ENCODE data around the gene IL31.

Gene IL31

DNA sequence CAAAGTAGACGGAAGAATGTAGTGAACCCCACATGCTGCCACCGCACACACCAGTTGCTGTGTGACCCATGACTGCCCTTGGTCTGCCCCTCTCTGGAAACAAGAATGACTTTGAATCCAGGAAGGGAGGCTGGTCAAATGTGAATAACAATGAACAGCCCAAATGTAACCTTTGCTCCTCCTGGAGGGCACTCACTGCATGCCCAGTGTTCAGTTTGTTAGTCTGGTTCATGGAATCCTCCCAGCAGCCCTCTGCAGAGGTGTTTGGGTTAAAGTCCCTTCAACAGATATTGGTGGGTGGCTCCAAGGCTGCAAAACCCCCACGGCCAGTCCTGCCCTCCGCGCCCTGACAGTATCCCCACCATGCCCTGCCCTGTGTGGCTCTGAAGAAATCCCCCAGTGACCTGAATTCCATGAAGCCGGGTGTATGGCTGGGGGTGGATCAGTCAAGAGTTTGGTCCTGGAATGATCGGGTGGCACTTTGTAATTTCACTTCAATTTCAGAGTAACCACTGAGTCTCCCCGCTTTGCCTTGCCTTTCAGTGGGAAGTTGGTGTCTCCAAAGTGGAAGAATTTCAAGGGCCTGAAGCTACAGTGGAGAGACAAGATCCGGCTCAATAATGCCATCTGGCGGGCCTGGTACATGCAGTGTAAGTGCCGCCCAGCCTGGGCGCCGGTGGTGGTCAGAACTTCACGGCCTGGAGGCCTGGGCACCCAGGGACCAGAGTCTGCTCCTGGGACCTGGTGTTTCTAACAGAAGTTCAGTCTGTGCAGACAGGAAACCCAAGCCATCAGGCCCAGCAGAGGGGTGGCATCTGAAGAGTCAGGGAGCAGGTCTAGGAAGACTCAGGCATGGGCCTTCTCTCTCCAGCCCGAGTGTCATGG, 47.1 kb downstream of the IL31 start:
- H3K27me3 ChIP-seq (ENCODE audit: control insufficient read depth, insufficient read depth, low read length): no peaks in the 10 kb centered on the region
- H3K36me3 ChIP-seq (ENCODE audit: control insufficient read depth, insufficient read depth, low read length): no peaks in the 10 kb centered on the region
- H3K9me3 ChIP-seq (ENCODE audit: control insufficient read depth, low read length): no peaks in the 10 kb centered on the region
- H3K9ac ChIP-seq: no peak overlapping the region
- TF ChIP-seq, protein P1, sequence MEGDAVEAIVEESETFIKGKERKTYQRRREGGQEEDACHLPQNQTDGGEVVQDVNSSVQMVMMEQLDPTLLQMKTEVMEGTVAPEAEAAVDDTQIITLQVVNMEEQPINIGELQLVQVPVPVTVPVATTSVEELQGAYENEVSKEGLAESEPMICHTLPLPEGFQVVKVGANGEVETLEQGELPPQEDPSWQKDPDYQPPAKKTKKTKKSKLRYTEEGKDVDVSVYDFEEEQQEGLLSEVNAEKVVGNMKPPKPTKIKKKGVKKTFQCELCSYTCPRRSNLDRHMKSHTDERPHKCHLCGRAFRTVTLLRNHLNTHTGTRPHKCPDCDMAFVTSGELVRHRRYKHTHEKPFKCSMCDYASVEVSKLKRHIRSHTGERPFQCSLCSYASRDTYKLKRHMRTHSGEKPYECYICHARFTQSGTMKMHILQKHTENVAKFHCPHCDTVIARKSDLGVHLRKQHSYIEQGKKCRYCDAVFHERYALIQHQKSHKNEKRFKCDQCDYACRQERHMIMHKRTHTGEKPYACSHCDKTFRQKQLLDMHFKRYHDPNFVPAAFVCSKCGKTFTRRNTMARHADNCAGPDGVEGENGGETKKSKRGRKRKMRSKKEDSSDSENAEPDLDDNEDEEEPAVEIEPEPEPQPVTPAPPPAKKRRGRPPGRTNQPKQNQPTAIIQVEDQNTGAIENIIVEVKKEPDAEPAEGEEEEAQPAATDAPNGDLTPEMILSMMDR (IDR thresholded peaks at IDR 0.05): no peak
- no peak overlapping the region for H3K4me3 ChIP-seq (ENCODE audit: low read depth, low read length)
- no peak overlapping the region for H3K27ac ChIP-seq
- no peak overlapping the region for H3K4me2 ChIP-seq (ENCODE audit: low read length)
- no peaks in the 10 kb centered on the region for H3K4me1 ChIP-seq
- peaks cover 46% of the 10 kb centered on the region for H3K79me2 ChIP-seq
- no peak overlapping the region for H2AFZ ChIP-seq

DNA sequence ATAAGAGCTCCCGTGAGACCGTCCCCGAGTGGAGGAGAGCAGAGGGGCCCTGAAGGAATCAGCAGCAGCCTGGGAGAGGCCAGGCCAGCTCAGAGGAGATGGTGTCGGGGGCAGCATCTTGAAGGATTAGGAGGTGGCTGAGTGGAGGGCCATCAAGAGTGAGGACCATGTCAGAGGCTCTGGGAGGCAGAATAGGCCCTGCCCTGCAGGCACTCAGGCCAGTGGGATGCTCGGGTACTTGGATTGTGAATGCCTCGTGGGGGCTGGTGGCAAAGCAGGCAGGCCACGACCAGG, 47.7 kb downstream of the IL31 start:
- no peak overlapping the region for H3K4me2 ChIP-seq (ENCODE audit: low read length)
- no peaks in the 10 kb centered on the region for H3K27me3 ChIP-seq (ENCODE audit: control insufficient read depth, insufficient read depth, low read length)
- H3K27ac ChIP-seq: no peak overlapping the region
- peaks cover 52% of the 10 kb centered on the region for H3K79me2 ChIP-seq
- no peak overlapping the region for H3K4me3 ChIP-seq (ENCODE audit: low read depth, low read length)
- TF ChIP-seq, protein P1 (IDR thresholded peaks at IDR 0.05): no peak
- H3K4me1 ChIP-seq: no peaks in the 10 kb centered on the region
- no peaks in the 10 kb centered on the region for H3K9me3 ChIP-seq (ENCODE audit: control insufficient read depth, low read length)
- no peak overlapping the region for H3K9ac ChIP-seq
- no peak overlapping the region for H2AFZ ChIP-seq
- no peaks in the 10 kb centered on the region for H3K36me3 ChIP-seq (ENCODE audit: control insufficient read depth, insufficient read depth, low read length)

DNA sequence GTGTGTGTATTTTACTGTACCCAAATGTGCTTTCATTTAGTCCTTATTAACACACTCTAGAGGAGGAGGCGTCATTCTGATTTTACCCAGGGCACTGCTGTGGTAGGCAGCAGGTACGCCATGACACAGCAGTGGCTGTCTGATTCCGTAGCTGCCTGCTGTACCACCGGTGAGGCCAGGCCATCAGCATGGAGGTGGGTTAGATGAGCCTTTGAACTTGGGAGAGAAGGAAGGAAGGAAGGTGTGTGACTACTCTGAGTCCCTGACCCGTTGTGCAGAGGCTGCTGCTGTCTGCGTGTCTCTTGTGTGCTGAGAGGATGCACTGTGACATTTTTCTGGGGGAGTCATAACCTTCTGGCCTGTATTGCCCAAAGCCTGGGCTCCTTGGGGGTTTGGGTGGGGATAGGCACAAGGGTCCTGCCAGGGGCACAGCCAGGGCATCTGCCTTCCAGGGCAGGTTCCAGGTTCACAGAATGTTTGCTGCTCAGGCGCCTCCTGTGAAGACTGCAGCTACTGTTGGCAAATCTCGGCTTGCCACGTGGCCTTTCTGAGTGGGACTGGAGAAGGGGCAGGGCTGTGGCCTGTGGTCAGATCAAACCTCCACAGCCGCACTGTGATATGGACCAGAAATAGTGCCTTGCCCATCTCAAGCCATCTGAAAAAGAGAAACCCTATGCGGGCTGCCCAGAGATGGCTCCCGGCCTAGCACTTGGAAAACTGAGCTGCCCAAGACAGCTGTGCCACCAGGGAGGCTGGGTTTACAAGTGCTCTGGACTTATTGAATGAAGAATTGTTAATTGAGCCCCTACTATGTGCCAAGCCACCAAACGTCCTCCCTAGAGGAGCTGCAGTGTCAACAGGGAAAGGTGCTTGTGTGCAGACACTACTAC, 48.3 kb downstream of the IL31 start:
- Histone ChIP-seq H3K9me3 (ENCODE audit: control insufficient read depth, low read length) (no peaks in the 10 kb centered on the region), H3K27ac (no peak overlapping the region), H3K79me2 (peaks cover 53% of the 10 kb centered on the region), H3K27me3 (ENCODE audit: control insufficient read depth, insufficient read depth, low read length) (no peaks in the 10 kb centered on the region), H3K4me2 (ENCODE audit: low read length) (no peak overlapping the region), H3K4me3 (ENCODE audit: low read depth, low read length) (no peak overlapping the region), H3K4me1 (no peaks in the 10 kb centered on the region), H3K9ac (no peak overlapping the region), H2AFZ (no peak overlapping the region), H3K36me3 (ENCODE audit: control insufficient read depth, insufficient read depth, low read length) (no peaks in the 10 kb centered on the region)
- TF ChIP-seq, protein P1 (IDR thresholded peaks at IDR 0.05): no peak

DNA sequence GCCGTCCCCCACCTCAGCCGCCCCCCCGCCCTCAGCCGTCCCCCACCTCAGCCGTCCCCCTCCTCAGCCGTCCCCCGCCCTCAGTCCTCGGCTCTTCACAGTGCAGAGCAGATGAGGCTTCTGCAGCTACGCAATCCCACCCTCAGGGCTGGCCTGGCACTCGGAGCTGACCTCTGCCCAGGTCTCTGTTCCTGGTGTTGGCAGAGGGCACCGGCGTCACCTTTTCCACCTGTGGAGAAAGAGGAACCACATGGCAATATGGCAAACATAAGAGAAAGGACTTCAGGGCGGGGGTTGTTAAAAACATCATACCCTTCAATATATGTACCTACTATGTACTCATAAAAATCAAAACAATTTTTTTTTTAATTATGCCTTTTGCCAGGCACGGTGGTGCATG, 49.7 kb downstream of the IL31 start:
- Histone ChIP-seq H2AFZ (no peak overlapping the region), H3K9ac (no peak overlapping the region), H3K4me1 (no peaks in the 10 kb centered on the region), H3K4me3 (ENCODE audit: low read depth, low read length) (no peak overlapping the region), H3K27me3 (ENCODE audit: control insufficient read depth, insufficient read depth, low read length) (no peaks in the 10 kb centered on the region), H3K9me3 (ENCODE audit: control insufficient read depth, low read length) (no peaks in the 10 kb centered on the region), H3K36me3 (ENCODE audit: control insufficient read depth, insufficient read depth, low read length) (no peaks in the 10 kb centered on the region), H3K27ac (no peak overlapping the region), H3K79me2 (peaks cover 56% of the 10 kb centered on the region), H3K4me2 (ENCODE audit: low read length) (no peak overlapping the region)
- TF ChIP-seq, protein P1 (IDR thresholded peaks at IDR 0.05): no peak
